ENCODE measurements around the gene RAB5A. TPM values are rescaled to one million over a fixed set of nuclear protein-coding genes. Genes with fewer than 3 reads are reported as not detected.

The RAB5A gene
- total and polyA plus RNA-seq, 10 of the 15 experiments (the other 5 are each of a cell fraction or from before 2014, with no cell fraction given), result 15.8 to 44.3 (median 29.1) TPM

DNA sequence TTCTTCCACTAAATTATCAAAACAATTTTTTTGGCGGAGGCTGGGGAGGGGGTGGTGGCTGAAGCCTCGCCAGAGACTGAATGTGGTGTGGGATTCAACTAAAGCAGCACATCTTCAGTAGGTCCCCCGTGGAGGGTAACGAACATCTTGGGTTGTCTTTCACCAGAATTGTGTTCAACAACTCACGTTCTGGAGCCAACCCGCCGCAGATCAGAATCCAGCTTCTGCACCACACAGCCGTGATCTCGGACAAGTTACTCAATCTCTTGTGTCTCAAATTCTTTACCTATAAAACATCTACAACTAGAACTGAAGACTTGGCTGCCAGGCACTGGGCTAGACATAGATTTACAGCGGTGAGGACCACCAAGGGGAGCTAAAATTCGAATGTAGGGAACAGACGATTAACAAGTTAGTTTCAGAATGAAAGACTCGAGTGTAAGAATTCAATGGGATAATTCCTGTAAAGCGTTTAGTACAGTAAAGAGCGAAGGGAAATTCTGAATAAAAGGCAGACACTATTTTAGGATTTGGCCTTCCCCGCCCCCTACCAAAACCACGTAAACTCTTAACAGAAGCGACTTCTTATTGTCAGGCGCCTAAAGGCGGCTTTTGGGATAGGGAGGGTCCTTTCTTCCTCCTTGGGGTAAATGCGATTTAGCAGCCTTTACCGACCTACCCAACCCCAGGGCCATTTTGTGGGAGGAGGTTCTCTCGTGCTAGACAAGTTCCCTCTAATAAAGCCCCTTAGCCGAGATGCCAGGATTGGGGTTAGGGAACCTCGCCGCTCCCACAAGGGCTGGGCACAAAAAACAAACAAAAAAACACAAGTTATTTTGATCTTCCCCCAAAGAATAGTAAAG, 697 bp upstream of the RAB5A start (continued):
- TF ChIP-seq, protein P1, sequence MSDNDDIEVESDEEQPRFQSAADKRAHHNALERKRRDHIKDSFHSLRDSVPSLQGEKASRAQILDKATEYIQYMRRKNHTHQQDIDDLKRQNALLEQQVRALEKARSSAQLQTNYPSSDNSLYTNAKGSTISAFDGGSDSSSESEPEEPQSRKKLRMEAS (IDR thresholded peaks at IDR 0.05; ENCODE audit: low read depth, low read length), result no peak
- TF ChIP-seq NR2C2 (IDR thresholded peaks at IDR 0.05; ENCODE audit: borderline replicate concordance, control insufficient read depth, insufficient read length, low read depth) (no peak), REST (IDR thresholded peaks at IDR 0.05; ENCODE audit: low read depth, low read length) (no peak), RB1 (IDR thresholded peaks at IDR 0.05; ENCODE audit: borderline replicate concordance) (no peak)
